ENCODE data around the gene UNC13D.

UNC13D gene

DNA sequence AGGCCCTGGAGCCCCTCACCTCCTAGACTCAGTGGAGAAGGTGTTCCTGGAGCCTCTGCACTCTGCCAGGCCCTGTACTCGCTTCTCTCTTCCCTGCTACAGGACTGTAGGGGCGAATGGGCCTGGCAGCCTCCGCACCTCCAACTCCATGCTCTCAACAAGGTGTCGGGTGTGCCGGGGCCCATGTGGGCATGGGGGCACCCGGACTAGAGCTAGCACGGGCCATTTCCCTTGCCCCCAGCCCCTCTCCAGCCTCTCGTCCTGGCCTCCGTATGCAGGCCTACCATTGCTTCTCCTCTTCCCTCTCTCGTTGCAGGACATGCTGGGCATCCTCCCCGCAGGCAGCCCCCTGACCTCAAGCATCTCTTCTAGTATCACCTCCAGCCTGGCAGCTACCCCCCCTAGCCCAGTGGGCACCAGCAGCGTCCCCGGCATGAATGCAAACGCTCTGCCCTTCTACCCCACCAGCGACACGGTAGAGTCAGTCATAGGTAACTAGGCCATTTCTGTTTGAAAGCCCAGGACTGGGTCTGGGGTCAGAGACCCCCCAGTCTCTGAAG, 25.8 kb downstream of the UNC13D start:
- no peak overlapping the region for H3K9ac ChIP-seq (ENCODE audit: insufficient read length, low read depth)
- H3K27me3 ChIP-seq (ENCODE audit: insufficient read depth, insufficient read length), result no peaks in the 10 kb centered on the region
- H3K36me3 ChIP-seq (ENCODE audit: insufficient read depth, insufficient read length, low read length), result peaks cover 94% of the 10 kb centered on the region
- H3K4me3 ChIP-seq (ENCODE audit: insufficient read length, low read depth), result no peak overlapping the region
- H3K4me1 ChIP-seq (ENCODE audit: insufficient read depth, insufficient read length), result peaks cover 9% of the 10 kb centered on the region
- TF ChIP-seq YY1 (IDR thresholded peaks at IDR 0.05; ENCODE audit: insufficient read depth, insufficient read length) (no peak), ZNF274 (IDR thresholded peaks at IDR 0.05; ENCODE audit: low read depth, low read length) (no peak), SUZ12 (IDR thresholded peaks at IDR 0.05; ENCODE audit: extremely low read depth, insufficient read depth, insufficient read length) (no peak)
- no peaks in the 10 kb centered on the region for H3K9me3 ChIP-seq (ENCODE audit: insufficient read depth, low read length)
- DNase-seq (ENCODE audit: low read depth, low spot score), result no peak

DNA sequence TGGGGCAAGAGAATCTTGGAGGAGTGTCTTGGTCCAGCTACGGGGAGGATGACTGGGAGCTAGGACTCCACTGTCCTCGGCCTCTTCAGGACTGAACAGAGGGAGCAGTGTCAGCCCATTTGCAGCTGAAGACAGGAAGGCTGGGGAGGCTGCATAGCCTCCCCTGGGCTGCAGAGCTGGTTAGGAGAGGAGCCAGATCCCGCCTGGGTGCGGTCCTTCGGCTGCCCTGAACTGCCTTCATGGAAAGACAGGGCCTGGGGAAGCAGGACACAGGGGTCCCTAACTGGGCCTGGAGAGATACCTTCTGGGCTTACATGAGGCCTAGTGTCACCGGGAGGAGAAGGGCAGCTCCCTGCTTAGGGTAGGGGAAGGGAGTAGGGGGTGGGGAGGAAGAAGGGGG, 26.6 kb downstream of the UNC13D start:
- H3K4me3 ChIP-seq (ENCODE audit: insufficient read length, low read depth), result no peak overlapping the region
- DNase-seq (ENCODE audit: low read depth, low spot score), result no peak
- no peaks in the 10 kb centered on the region for H3K27me3 ChIP-seq (ENCODE audit: insufficient read depth, insufficient read length)
- H3K36me3 ChIP-seq (ENCODE audit: insufficient read depth, insufficient read length, low read length), result peaks cover 95% of the 10 kb centered on the region
- H3K9ac ChIP-seq (ENCODE audit: insufficient read length, low read depth), result no peak overlapping the region
- TF ChIP-seq SUZ12 (IDR thresholded peaks at IDR 0.05; ENCODE audit: extremely low read depth, insufficient read depth, insufficient read length) (no peak), ZNF274 (IDR thresholded peaks at IDR 0.05; ENCODE audit: low read depth, low read length) (no peak)
- no peaks in the 10 kb centered on the region for H3K9me3 ChIP-seq (ENCODE audit: insufficient read depth, low read length)
- peaks cover 9% of the 10 kb centered on the region for H3K4me1 ChIP-seq (ENCODE audit: insufficient read depth, insufficient read length)

DNA sequence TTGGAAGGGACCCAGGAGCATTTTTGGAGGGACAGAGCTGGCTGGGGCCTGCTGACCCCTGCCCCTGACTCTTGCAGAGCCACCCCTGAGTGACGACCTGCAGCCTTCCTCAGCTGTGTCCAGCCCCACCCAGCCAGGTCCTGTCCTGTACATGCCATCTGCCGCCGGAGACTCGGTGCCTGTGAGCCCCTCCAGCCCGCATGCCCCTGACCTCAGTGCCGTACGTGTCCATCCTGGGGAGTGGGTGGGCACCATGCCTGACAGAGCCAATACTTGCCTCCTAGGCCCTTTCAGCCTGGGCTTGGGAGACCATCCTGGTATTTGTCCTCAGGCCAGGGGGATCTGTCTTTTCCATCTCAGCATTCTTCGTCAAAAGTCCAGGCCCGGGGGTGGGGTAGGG, 27.5 kb downstream of the UNC13D start:
- Histone ChIP-seq H3K4me1 (ENCODE audit: insufficient read depth, insufficient read length) (peaks cover 9% of the 10 kb centered on the region), H3K9ac (ENCODE audit: insufficient read length, low read depth) (peak overlapping the region; percentile 50), H3K9me3 (ENCODE audit: insufficient read depth, low read length) (no peaks in the 10 kb centered on the region), H3K36me3 (ENCODE audit: insufficient read depth, insufficient read length, low read length) (peaks cover 94% of the 10 kb centered on the region), H3K4me3 (ENCODE audit: insufficient read length, low read depth) (no peak overlapping the region), H3K27me3 (ENCODE audit: insufficient read depth, insufficient read length) (no peaks in the 10 kb centered on the region)
- DNase-seq (ENCODE audit: low read depth, low spot score), result no peak
- TF ChIP-seq SUZ12 (IDR thresholded peaks at IDR 0.05; ENCODE audit: extremely low read depth, insufficient read depth, insufficient read length) (no peak), YY1 (IDR thresholded peaks at IDR 0.05; ENCODE audit: insufficient read depth, insufficient read length) (no peak), ZNF274 (IDR thresholded peaks at IDR 0.05; ENCODE audit: low read depth, low read length) (no peak)

DNA sequence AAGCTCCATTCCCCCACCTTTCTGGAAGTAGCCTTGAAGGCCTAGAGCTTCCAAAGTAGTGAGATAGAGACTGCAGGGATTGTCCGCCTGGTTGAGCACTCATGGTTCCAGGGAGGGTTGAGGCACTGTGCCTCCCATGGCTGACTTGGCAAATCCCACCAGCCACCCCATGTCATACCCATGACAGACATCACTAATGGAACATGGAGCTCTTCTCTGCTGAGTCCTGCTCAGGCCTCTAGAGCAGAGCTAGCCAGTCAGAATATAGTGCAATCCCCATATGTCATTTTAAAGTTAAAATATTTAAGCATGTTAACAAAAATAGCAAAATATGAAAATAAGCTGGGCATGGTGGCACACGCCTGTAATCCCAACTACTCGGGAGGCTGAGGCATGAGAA, 28.8 kb downstream of the UNC13D start:
- Histone ChIP-seq H3K4me3 (ENCODE audit: insufficient read length, low read depth) (no peak overlapping the region), H3K9me3 (ENCODE audit: insufficient read depth, low read length) (no peaks in the 10 kb centered on the region), H3K9ac (ENCODE audit: insufficient read length, low read depth) (peak overlapping the region; percentile 9), H3K36me3 (ENCODE audit: insufficient read depth, insufficient read length, low read length) (peaks cover 89% of the 10 kb centered on the region), H3K4me1 (ENCODE audit: insufficient read depth, insufficient read length) (peaks cover 9% of the 10 kb centered on the region), H3K27me3 (ENCODE audit: insufficient read depth, insufficient read length) (no peaks in the 10 kb centered on the region)
- DNase-seq (ENCODE audit: low read depth, low spot score), result no peak
- TF ChIP-seq YY1 (IDR thresholded peaks at IDR 0.05; ENCODE audit: insufficient read depth, insufficient read length) (no peak), SUZ12 (IDR thresholded peaks at IDR 0.05; ENCODE audit: extremely low read depth, insufficient read depth, insufficient read length) (no peak), ZNF274 (IDR thresholded peaks at IDR 0.05; ENCODE audit: low read depth, low read length) (no peak)

DNA sequence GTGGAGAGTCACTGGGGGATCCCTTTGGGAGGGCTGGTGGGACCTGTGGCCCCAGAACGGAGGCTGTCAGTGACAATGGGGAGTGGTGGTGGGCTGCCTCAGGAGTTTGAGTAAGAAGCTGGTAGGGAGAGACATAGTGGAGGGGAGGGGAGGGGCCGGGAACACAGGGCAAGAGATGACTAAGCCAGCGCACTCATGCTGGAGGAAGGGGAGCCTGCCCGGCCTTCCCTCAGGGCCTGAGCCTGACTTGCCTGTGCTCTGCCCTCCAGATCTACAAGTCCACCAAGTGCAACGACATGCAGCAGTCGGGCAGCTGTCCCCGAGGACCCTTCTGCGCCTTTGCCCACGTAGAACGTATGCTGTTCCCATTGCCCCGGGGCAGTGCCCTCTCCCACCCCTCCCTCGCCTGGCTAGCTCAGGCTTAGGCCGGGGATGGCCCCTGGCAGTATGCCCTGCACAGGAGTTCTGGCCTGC, 29.3 kb downstream of the UNC13D start:
- H3K9me3 ChIP-seq (ENCODE audit: insufficient read depth, low read length), result no peaks in the 10 kb centered on the region
- peaks cover 9% of the 10 kb centered on the region for H3K4me1 ChIP-seq (ENCODE audit: insufficient read depth, insufficient read length)
- DNase-seq (ENCODE audit: low read depth, low spot score), result no peak
- H3K36me3 ChIP-seq (ENCODE audit: insufficient read depth, insufficient read length, low read length), result peaks cover 89% of the 10 kb centered on the region
- TF ChIP-seq ZNF274 (IDR thresholded peaks at IDR 0.05; ENCODE audit: low read depth, low read length) (no peak), YY1 (IDR thresholded peaks at IDR 0.05; ENCODE audit: insufficient read depth, insufficient read length) (no peak), SUZ12 (IDR thresholded peaks at IDR 0.05; ENCODE audit: extremely low read depth, insufficient read depth, insufficient read length) (no peak)
- H3K27me3 ChIP-seq (ENCODE audit: insufficient read depth, insufficient read length), result no peaks in the 10 kb centered on the region
- H3K4me3 ChIP-seq (ENCODE audit: insufficient read length, low read depth), result no peak overlapping the region
- H3K9ac ChIP-seq (ENCODE audit: insufficient read length, low read depth), result peak overlapping the region; percentile 9

DNA sequence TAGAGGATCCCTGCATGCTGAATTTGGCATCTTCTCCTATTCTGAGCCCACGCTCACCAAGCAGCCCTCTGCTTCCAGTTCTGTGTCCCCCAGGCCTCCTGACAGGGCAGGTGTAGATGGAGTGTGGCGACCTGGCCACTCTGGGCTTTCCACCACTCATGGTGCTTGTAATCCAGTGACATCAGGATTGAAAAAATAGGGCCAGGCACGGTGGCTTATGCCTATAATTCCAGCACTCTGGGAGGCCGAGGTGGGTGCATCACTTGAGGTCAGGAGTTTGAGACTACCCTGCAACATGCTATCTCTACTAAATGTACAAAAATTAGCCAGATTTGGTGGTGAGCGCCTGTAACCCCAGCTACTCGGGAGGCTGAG, 30.2 kb downstream of the UNC13D start:
- Histone ChIP-seq H3K9ac (ENCODE audit: insufficient read length, low read depth) (no peak overlapping the region), H3K4me3 (ENCODE audit: insufficient read length, low read depth) (no peak overlapping the region), H3K9me3 (ENCODE audit: insufficient read depth, low read length) (no peaks in the 10 kb centered on the region), H3K4me1 (ENCODE audit: insufficient read depth, insufficient read length) (peaks cover 18% of the 10 kb centered on the region), H3K36me3 (ENCODE audit: insufficient read depth, insufficient read length, low read length) (peaks cover 86% of the 10 kb centered on the region), H3K27me3 (ENCODE audit: insufficient read depth, insufficient read length) (no peaks in the 10 kb centered on the region)
- DNase-seq (ENCODE audit: low read depth, low spot score), result no peak
- TF ChIP-seq YY1 (IDR thresholded peaks at IDR 0.05; ENCODE audit: insufficient read depth, insufficient read length) (no peak), ZNF274 (IDR thresholded peaks at IDR 0.05; ENCODE audit: low read depth, low read length) (no peak), SUZ12 (IDR thresholded peaks at IDR 0.05; ENCODE audit: extremely low read depth, insufficient read depth, insufficient read length) (no peak)

DNA sequence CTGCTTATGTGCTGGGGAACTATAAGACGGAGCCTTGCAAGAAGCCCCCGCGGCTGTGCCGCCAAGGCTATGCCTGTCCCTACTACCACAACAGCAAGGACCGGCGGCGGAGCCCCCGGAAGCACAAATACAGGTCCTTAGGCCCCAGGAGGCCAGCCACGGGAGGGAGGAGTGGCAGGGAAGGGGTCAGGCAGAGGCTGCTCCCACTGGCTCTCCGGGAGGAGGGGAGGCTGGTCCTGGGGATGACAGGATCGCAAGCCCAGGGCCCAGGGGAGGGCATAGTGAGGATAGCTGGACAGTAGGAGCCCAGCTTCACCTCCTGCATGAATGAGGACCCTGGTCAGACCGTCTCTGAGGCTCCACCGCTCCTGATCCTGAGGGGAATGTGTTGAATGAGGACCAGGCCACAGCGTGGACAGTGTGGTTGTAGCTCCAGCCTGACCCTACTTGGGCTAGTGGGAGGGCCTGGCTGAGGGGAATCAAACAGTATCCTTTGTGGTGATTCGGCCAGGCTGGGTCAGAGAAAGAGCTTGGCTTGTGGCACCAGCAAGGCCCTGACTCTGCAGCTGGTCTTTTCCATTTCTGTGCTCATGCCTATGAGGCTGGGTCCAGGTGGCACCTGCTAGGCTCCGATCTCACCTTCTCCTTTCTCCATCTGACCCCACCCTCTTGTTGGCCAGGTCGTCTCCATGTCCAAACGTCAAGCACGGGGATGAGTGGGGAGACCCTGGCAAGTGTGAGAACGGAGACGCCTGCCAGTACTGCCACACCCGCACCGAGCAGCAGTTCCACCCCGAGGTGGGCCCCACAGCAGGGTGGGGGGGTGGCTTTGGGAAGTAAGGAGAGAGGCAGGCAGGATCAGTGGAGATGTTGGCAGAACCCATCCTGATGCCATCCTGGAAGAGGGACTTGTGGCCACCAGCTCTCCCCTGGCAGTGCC, 30.9 kb downstream of the UNC13D start:
- Histone ChIP-seq H3K9me3 (ENCODE audit: insufficient read depth, low read length) (no peaks in the 10 kb centered on the region), H3K9ac (ENCODE audit: insufficient read length, low read depth) (no peak overlapping the region), H3K4me3 (ENCODE audit: insufficient read length, low read depth) (no peak overlapping the region), H3K27me3 (ENCODE audit: insufficient read depth, insufficient read length) (no peaks in the 10 kb centered on the region), H3K4me1 (ENCODE audit: insufficient read depth, insufficient read length) (peaks cover 20% of the 10 kb centered on the region), H3K36me3 (ENCODE audit: insufficient read depth, insufficient read length, low read length) (peaks cover 80% of the 10 kb centered on the region)
- DNase-seq (ENCODE audit: low read depth, low spot score), result no peak
- no peak for TF ChIP-seq YY1 (IDR thresholded peaks at IDR 0.05; ENCODE audit: insufficient read depth, insufficient read length)
- no peak for TF ChIP-seq SUZ12 (IDR thresholded peaks at IDR 0.05; ENCODE audit: extremely low read depth, insufficient read depth, insufficient read length)
- no peak for TF ChIP-seq ZNF274 (IDR thresholded peaks at IDR 0.05; ENCODE audit: low read depth, low read length)
